OCI-LY7 (cell line): ENCODE measurements around the gene XPR1. TPM values are rescaled to one million over a fixed set of nuclear protein-coding genes. Genes with fewer than 3 reads are reported as not detected.

Source experiments
- BruUV-seq: library from RNA; stranded (reverse); fragments of 400-500 nt; replicated peaks from 2 replicates; lab custom pipeline; 2021; lab: Mats Ljungman, UMichigan
- CTCF ChIA-PET: fragments of 300-600 bp; sonication (Branson Sonifier 250); formaldehyde crosslinking; loops from one replicate; lab custom pipeline; 2022; ENCODE audit warnings: antibody characterized with exemption; ENCODE audit not compliant: unreplicated experiment; lab: Charles Lee
- POLR2A ChIA-PET: fragments of 300-600 bp; sonication (Branson Sonifier 250); formaldehyde crosslinking; loops from one replicate; lab custom pipeline; 2022; ENCODE audit warnings: antibody characterized with exemption; lab: Charles Lee
- DNase-seq: peaks from one replicate; pipeline ENCODE4 v3.0.0-alpha.2; 2015; ENCODE audit warnings: low spot score
- H2AFZ ChIP-seq: fragments of 200-600 bp; sonication (generic), shearing (Covaris generic); 2 replicates; pipeline ENCODE4 v1.6.1; 2014; ENCODE audit warnings: mild to moderate bottlenecking, antibody characterized with exemption, low read length, moderate library complexity
- H3K27ac ChIP-seq: fragments of 200-600 bp; sonication (generic); 2 replicates; pipeline ENCODE4 v1.5.1; 2014; ENCODE audit warnings: mixed run types, low read depth, mild to moderate bottlenecking, moderate library complexity, low read length, inconsistent platforms; ENCODE audit not compliant: poor library complexity, severe bottlenecking
- H3K36me3 ChIP-seq: fragments of 200-600 bp; sonication (generic); 2 replicates; pipeline ENCODE4 v1.6.1; 2014; ENCODE audit warnings: mild to moderate bottlenecking, antibody characterized with exemption, low read length, moderate library complexity, mixed read lengths; ENCODE audit not compliant: insufficient read depth
- H3K4me1 ChIP-seq: fragments of 200-600 bp; sonication (generic); 2 replicates; pipeline ENCODE4 v1.5.1; 2014; ENCODE audit warnings: mild to moderate bottlenecking, low read length; ENCODE audit not compliant: insufficient read depth, poor library complexity, severe bottlenecking
- H3K4me2 ChIP-seq: fragments of 200-600 bp; sonication (generic); 2 replicates; pipeline ENCODE4 v1.6.1; 2014; ENCODE audit warnings: mild to moderate bottlenecking, low read length
- H3K4me3 ChIP-seq: fragments of 200-600 bp; sonication (generic); 2 replicates; pipeline ENCODE4 v1.5.1; 2014; ENCODE audit warnings: mild to moderate bottlenecking, low read depth, low read length; ENCODE audit not compliant: poor library complexity, severe bottlenecking
- H3K79me2 ChIP-seq: fragments of 200-600 bp; sonication (generic); 2 replicates; pipeline ENCODE4 v1.6.1; 2016; ENCODE audit warnings: low read depth, mild to moderate bottlenecking, low read length, moderate library complexity, mixed read lengths; ENCODE audit not compliant: insufficient read depth
- H3K9me2 ChIP-seq: fragments of 200-600 bp; sonication (generic); 2 replicates; pipeline ENCODE4 v1.6.1; 2016; ENCODE audit warnings: mild to moderate bottlenecking, low read length, mixed read lengths; ENCODE audit not compliant: insufficient read depth
- H3K9me3 ChIP-seq: fragments of 200-600 bp; sonication (generic); 2 replicates; pipeline ENCODE4 v1.6.1; 2014; ENCODE audit warnings: mild to moderate bottlenecking, mixed run types, low read length, mixed read lengths
- H4K20me1 ChIP-seq: fragments of 200-600 bp; sonication (generic); 2 replicates; pipeline ENCODE4 v1.6.1; 2014; ENCODE audit warnings: mild to moderate bottlenecking, antibody characterized with exemption, low read length, moderate library complexity, mixed read lengths; ENCODE audit not compliant: insufficient read depth
- EZH2phosphoT487 ChIP-seq: fragments of 200-600 bp; sonication (generic); IDR thresholded peaks from 2 replicates; pipeline ENCODE4 v1.6.1; 2018; ENCODE audit warnings: low read depth, borderline replicate concordance, mild to moderate bottlenecking, mixed run types, antibody characterized with exemption, low read length, moderate library complexity, mixed read lengths
- intact Hi-C: fragments of 100-400 bp; cut with micrococcal nuclease; formaldehyde crosslinking; loops from one replicate; pipeline ENCODE4 v1.10.0; 2022; ENCODE audit not compliant: unreplicated experiment
- total RNA-seq, 2 experiments: library from RNA; depleted of rRNA in 1 of 2; stranded (reverse); fragments of >200 nt in 1 of 2; shearing (Covaris generic) in 1 of 2; gene quantifications; 2 replicates each; pipeline ENCODE4 v1.2.3, GENCODE V29; 2014 to 2022
- TF ChIP-seq, protein P1 (sequence below): fragments of 200-600 bp; sonication (generic); conservative IDR thresholded peaks from 2 replicates; pipeline ENCODE4 v1.5.1; 2014; ENCODE audit warnings: mild to moderate bottlenecking, antibody characterized with exemption, low read length, moderate library complexity, mixed read lengths

The XPR1 gene
- total RNA-seq, 2 experiments from 2014 or later = 8.6 to 17.2 TPM

DNA sequence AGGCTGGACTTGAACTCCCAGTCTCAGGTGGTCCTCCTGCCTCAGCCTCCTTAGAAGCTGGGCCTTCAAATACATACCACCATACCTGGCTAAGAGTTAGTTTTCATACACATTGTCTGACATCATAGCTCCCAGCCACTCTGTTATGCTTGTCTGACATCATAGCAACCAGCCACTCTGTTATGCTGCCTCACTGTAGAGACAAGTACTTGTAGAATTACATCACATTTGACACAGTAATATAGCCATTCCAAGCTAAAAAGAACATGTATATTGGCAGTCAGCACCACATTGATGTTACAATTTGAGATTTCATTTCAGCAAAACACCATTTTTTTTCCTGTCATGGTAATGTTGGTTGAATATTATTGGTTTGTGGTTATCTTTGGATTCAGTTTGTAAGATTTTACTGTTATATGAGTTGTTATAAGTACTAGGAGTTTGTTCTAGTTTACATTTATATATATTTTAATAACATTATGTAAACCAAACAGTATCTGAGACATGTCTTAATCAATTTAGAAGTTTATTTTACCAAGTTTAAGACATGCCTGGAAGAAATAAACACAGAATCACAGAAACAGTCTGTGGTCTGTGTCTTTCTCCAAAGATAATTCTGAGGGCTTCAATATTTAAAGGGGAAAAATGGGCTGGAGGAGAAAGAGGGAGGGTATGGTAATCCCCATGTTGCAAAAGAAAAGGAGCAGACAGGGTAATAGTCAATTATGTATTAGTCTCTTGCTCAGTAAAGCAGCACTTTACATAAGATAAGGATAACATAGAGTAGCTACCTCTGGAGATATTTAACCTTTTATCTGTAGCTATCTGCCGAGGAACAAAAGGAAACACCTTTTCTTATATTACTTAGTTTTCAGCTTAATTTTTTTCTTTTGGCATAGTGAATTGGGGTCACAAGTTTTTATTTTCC is 43.0 kb downstream of the XPR1 start:
- CTCF ChIA-PET = no interaction called here

DNA sequence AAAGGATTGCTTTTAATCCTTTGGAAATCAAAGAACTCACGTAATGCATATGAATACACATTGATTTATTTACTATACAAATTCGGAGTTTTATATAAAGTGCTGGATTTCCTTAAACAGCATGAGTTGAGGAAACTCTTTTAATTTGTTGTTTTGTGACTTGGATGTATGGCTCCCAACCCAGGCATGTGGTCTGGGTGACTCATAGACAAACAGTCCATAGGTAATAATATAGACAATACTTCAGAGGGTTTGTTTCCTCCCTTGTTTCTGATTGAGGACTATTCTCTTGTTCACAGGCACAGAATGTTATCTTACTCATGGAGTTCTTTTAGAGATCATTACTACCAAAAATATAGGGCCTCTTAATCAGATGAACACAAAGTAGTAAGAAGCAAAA is 43.8 kb downstream of the XPR1 start:
- CTCF ChIA-PET = no interaction called here

More for the DNA sequence above, 43.0 kb downstream of the XPR1 start:
- no peak overlapping the region for H3K4me2 ChIP-seq
- H3K36me3 ChIP-seq = no peaks in the 10 kb centered on the region
- no peaks in the 10 kb centered on the region for H3K4me1 ChIP-seq
- no peak overlapping the region for H3K27ac ChIP-seq
- no peak overlapping the region for H3K4me3 ChIP-seq
- TF ChIP-seq EZH2phosphoT487 = no peak
- TF ChIP-seq, protein P1, sequence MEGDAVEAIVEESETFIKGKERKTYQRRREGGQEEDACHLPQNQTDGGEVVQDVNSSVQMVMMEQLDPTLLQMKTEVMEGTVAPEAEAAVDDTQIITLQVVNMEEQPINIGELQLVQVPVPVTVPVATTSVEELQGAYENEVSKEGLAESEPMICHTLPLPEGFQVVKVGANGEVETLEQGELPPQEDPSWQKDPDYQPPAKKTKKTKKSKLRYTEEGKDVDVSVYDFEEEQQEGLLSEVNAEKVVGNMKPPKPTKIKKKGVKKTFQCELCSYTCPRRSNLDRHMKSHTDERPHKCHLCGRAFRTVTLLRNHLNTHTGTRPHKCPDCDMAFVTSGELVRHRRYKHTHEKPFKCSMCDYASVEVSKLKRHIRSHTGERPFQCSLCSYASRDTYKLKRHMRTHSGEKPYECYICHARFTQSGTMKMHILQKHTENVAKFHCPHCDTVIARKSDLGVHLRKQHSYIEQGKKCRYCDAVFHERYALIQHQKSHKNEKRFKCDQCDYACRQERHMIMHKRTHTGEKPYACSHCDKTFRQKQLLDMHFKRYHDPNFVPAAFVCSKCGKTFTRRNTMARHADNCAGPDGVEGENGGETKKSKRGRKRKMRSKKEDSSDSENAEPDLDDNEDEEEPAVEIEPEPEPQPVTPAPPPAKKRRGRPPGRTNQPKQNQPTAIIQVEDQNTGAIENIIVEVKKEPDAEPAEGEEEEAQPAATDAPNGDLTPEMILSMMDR = no peak
- POLR2A ChIA-PET = interaction anchor here (0.7 kb wide), 1 partner anchor 31 kb away, joined by 3 read pairs; no protein-coding TSS in a partner anchor
- intact Hi-C loops = no loop called here
- no peaks in the 10 kb centered on the region for H3K9me2 ChIP-seq
- BruUV-seq = no TSS peak
- H2AFZ ChIP-seq = no peak overlapping the region
- no peak for DNase-seq
- H3K9me3 ChIP-seq = peaks cover 9% of the 10 kb centered on the region
- H3K79me2 ChIP-seq = 0 out of 2 replicates have a peak, but pooled peaks cover 3% of the 10 kb centered on the region
- H4K20me1 ChIP-seq = no peaks in the 10 kb centered on the region

More for the DNA sequence above, 43.8 kb downstream of the XPR1 start:
- H2AFZ ChIP-seq = no peak overlapping the region
- no peaks in the 10 kb centered on the region for H3K36me3 ChIP-seq
- POLR2A ChIA-PET = no interaction called here
- DNase-seq = no peak
- no peak overlapping the region for H3K4me3 ChIP-seq
- no peak overlapping the region for H3K27ac ChIP-seq
- H3K4me1 ChIP-seq = no peaks in the 10 kb centered on the region
- intact Hi-C loops = no loop called here
- BruUV-seq = no TSS peak
- H3K79me2 ChIP-seq = 0 out of 2 replicates have a peak, but pooled peaks cover 3% of the 10 kb centered on the region
- no peaks in the 10 kb centered on the region for H3K9me2 ChIP-seq
- TF ChIP-seq, protein P1 = no peak
- no peak for TF ChIP-seq EZH2phosphoT487
- H3K4me2 ChIP-seq = no peak overlapping the region
- no peaks in the 10 kb centered on the region for H4K20me1 ChIP-seq
- H3K9me3 ChIP-seq = peaks cover 2% of the 10 kb centered on the region; the same call in 1 of the 2 replicates
